Measurements from ENCODE around the gene MT1F.

The MT1F gene

GRCh38 chr16:56701534-56701933, 43.8 kb downstream of the MT1F start:
- DNase-seq = no peak

- no peak for DNase-seq
Observed at GRCh38 chr16:56702836-56703235, 45.1 kb downstream of the MT1F start.

Data from inflammatory macrophage treated with lipopolysaccharide for 1 hour (primary cell).